Left renal cortex interstitium (tissue), 4 donors: ENCODE data around the gene PHC2. TPM values are rescaled to one million over a fixed set of nuclear protein-coding genes. Genes with fewer than 3 reads are reported as not detected.

Source experiments
- DNase-seq, 4 donors: peaks; one replicate each; pipeline ENCODE4 v3.0.0-alpha.2; 2013; ENCODE audit warnings: low read depth in 4 of 4, low spot score in 2 of 4, missing footprints in 1 of 4
- polyA plus RNA-seq, 4 donors: library from polyadenylated mRNA; unstranded; fragments of 120-200 nt; gene quantifications; one replicate each; pipeline ENCODE4 v1.2.1, GENCODE V29; 2013; ENCODE audit not compliant: insufficient read length in 4 of 4

The PHC2 gene
- 100 to 1,000 TPM in 3 of 4 donors, 10 to 100 TPM in 1; 93.9 to 130 (median 117) TPM for polyA plus RNA-seq

GRCh38 chr1:33430692-33431593, at the start of gene PHC2:
Gene PHC2 (minus strand): TSS chr1:33431095. CDS start chr1:33375539, 55,556 bp downstream.
- peak in 3 of 4 donors; percentile 83 to 94 (median 93) for DNase-seq

GRCh38 chr1:33477451-33477850, 46.6 kb upstream of the PHC2 start:
- DNase-seq: no peak

- no peak for DNase-seq
Measured at GRCh38 chr1:33473900-33474299, 43.0 kb upstream of the PHC2 start.

GRCh38 chr1:33472269-33472980, 41.5 kb upstream of the PHC2 start, which contains the start of gene ZSCAN20:
Gene ZSCAN20 (plus strand): TSS chr1:33472645. CDS start chr1:33479289, 6,644 bp downstream.
- peak; percentile 84 to 96 (median 92) for DNase-seq

GRCh38 chr1:33471416-33471815, 40.5 kb upstream of the PHC2 start:
- no peak for DNase-seq

- DNase-seq: peak; percentile 56 to 81 (median 66)
Measured at GRCh38 chr1:33470495-33471012, 39.7 kb upstream of the PHC2 start.

GRCh38 chr1:33469691-33470090, 38.8 kb upstream of the PHC2 start:
- DNase-seq: no peak

GRCh38 chr1:33468967-33469366, 38.1 kb upstream of the PHC2 start:
- no peak for DNase-seq

GRCh38 chr1:33468531-33468930, 37.6 kb upstream of the PHC2 start:
- no peak for DNase-seq

GRCh38 chr1:33468011-33468410, 37.1 kb upstream of the PHC2 start:
- no peak for DNase-seq

- DNase-seq: peak in 1 of 4 donors; percentile 55
Measured at GRCh38 chr1:33466159-33466558, 35.3 kb upstream of the PHC2 start.

GRCh38 chr1:33465316-33465715, 34.4 kb upstream of the PHC2 start:
- no peak for DNase-seq

GRCh38 chr1:33464552-33464951, 33.7 kb upstream of the PHC2 start:
- DNase-seq: no peak

- DNase-seq: no peak
Measured at GRCh38 chr1:33462405-33463164, 31.7 kb upstream of the PHC2 start.

- DNase-seq: no peak
Measured at GRCh38 chr1:33460947-33461629, 30.2 kb upstream of the PHC2 start.

GRCh38 chr1:33460144-33460543, 29.2 kb upstream of the PHC2 start:
- DNase-seq: no peak

GRCh38 chr1:33459691-33460090, 28.8 kb upstream of the PHC2 start:
- DNase-seq: no peak

- DNase-seq: no peak
Measured at GRCh38 chr1:33456502-33456886, 25.6 kb upstream of the PHC2 start.

GRCh38 chr1:33455539-33456501, 24.9 kb upstream of the PHC2 start:
- peak in 1 of 4 donors; percentile 70 for DNase-seq
